HepG2 (cell line): ENCODE measurements around the gene LYRM7. TPM values are rescaled to one million over a fixed set of nuclear protein-coding genes. Genes with fewer than 3 reads are reported as not detected.

Experiments used
- CEBPG ChIP-seq: IDR thresholded peaks from 2 replicates; pipeline ENCODE4 v1.6.1; 2016
- ELF4 ChIP-seq: sonication (generic); formaldehyde crosslinking; IDR thresholded peaks from 2 replicates; pipeline ENCODE4 v1.5.0; 2020; ENCODE audit warnings: missing genetic modification reagents, mild to moderate bottlenecking, moderate library complexity, borderline replicate concordance
- FOXP1 ChIP-seq, 2 experiments: fragments of 450-650 bp in 1 of 2; IDR thresholded peaks; 2 replicates each; pipeline ENCODE4 v1.6.1; 2017 to 2018; ENCODE audit warnings: antibody characterized with exemption in 1 of 2
- HIVEP1 ChIP-seq: sonication (generic); formaldehyde crosslinking; IDR thresholded peaks from 2 replicates; pipeline ENCODE4 v1.4.0; 2020; ENCODE audit warnings: mild to moderate bottlenecking, missing genetic modification reagents
- KDM5B ChIP-seq: sonication (generic); formaldehyde crosslinking; IDR thresholded peaks from 2 replicates; pipeline ENCODE4 v1.4.0; 2020; ENCODE audit warnings: missing genetic modification reagents, mild to moderate bottlenecking, borderline replicate concordance
- KMT2B ChIP-seq: IDR thresholded peaks from 2 replicates; pipeline ENCODE4 v1.6.1; 2016; ENCODE audit warnings: missing genetic modification reagents, missing compliant biosample characterization
- MED13 ChIP-seq: sonication (generic); formaldehyde crosslinking; IDR thresholded peaks from 2 replicates; pipeline ENCODE4 v1.5.0; 2020; ENCODE audit warnings: missing genetic modification reagents
- STAG1 ChIP-seq: sonication (generic); formaldehyde crosslinking; IDR thresholded peaks from 2 replicates; pipeline ENCODE4 v1.4.0; 2020; ENCODE audit warnings: missing genetic modification reagents
- ZNF160 ChIP-seq: sonication (generic); formaldehyde crosslinking; IDR thresholded peaks from 2 replicates; pipeline ENCODE4 v1.8.0; 2022; ENCODE audit warnings: mild to moderate bottlenecking, inconsistent platforms, missing genetic modification reagents
- ZNF17 ChIP-seq: sonication (generic); formaldehyde crosslinking; IDR thresholded peaks from 2 replicates; pipeline ENCODE4 v1.5.0; 2020; ENCODE audit warnings: mild to moderate bottlenecking, missing genetic modification reagents
- ZNF331 ChIP-seq: sonication (generic); formaldehyde crosslinking; IDR thresholded peaks from 2 replicates; pipeline ENCODE4 v1.4.0; 2020; ENCODE audit warnings: missing genetic modification reagents
- ZNF432 ChIP-seq: sonication (generic); formaldehyde crosslinking; IDR thresholded peaks from 2 replicates; pipeline ENCODE4 v1.5.0; 2020; ENCODE audit warnings: missing genetic modification reagents, mild to moderate bottlenecking, borderline replicate concordance
- ZNF496 ChIP-seq: sonication (generic); formaldehyde crosslinking; IDR thresholded peaks from 2 replicates; pipeline ENCODE4 v1.8.1; 2023; ENCODE audit warnings: mild to moderate bottlenecking, moderate library complexity, missing genetic modification reagents; ENCODE audit not compliant: insufficient replicate concordance
- ZNF569 ChIP-seq: sonication (generic); formaldehyde crosslinking; IDR thresholded peaks from 2 replicates; pipeline ENCODE4 v1.5.0; 2020; ENCODE audit warnings: mild to moderate bottlenecking, missing genetic modification reagents, moderate library complexity, borderline replicate concordance
- ZNF660 ChIP-seq: sonication (generic); formaldehyde crosslinking; IDR thresholded peaks from 2 replicates; pipeline ENCODE4 v1.5.1; 2020; ENCODE audit warnings: mild to moderate bottlenecking, low read depth, missing genetic modification reagents, borderline replicate concordance
- ZSCAN21 ChIP-seq: sonication (generic); formaldehyde crosslinking; IDR thresholded peaks from 2 replicates; pipeline ENCODE4 v1.8.0; 2022; ENCODE audit warnings: mild to moderate bottlenecking, missing genetic modification reagents, moderate library complexity, borderline replicate concordance
- ZSCAN30 ChIP-seq: sonication (generic); formaldehyde crosslinking; IDR thresholded peaks from 2 replicates; pipeline ENCODE4 v1.5.0; 2020; ENCODE audit warnings: mild to moderate bottlenecking, missing genetic modification reagents
- polyA plus RNA-seq, 8 experiments: library from polyadenylated mRNA; depleted of rRNA in 3 of 8; stranded (reverse) in 7 of 8; unstranded in 1 of 8; fragments of >200 nt; fragmentation: Illumina TruSeq in 4 of 8; extraction: Trizol in 4 of 8; gene quantifications; 2 replicates each; pipeline versions ENCODE4 v1.2.1 to v1.2.3, GENCODE V29; 2011 to 2016; ENCODE audit warnings: low read depth in 4 of 8, missing spikeins in 1 of 8, mixed read lengths in 1 of 8; ENCODE audit not compliant: insufficient read depth in 1 of 8
- total RNA-seq, 5 experiments: library from RNA; depleted of rRNA; stranded (reverse); fragments of >200 nt; fragmentation: Illumina TruSeq; extraction: Trizol; gene quantifications; 2 replicates each; pipeline ENCODE4 v1.2.3, GENCODE V29; 2016; ENCODE audit warnings: low read depth in 1 of 5
- TF ChIP-seq, protein P1 (sequence below): sonication (generic); formaldehyde crosslinking; conservative IDR thresholded peaks from 2 replicates; pipeline ENCODE4 v1.4.0; 2020; ENCODE audit warnings: missing genetic modification reagents
- TF ChIP-seq, protein P2 (sequence below): sonication (generic); formaldehyde crosslinking; IDR thresholded peaks from 2 replicates; pipeline ENCODE4 v1.4.0; 2020; ENCODE audit warnings: missing genetic modification reagents; ENCODE audit errors: not compliant biosample characterization
- TF ChIP-seq, protein P3 (sequence below): IDR thresholded peaks from 2 replicates; pipeline ENCODE4 v1.6.1; 2016; ENCODE audit warnings: mild to moderate bottlenecking, missing biosample characterization, missing genetic modification reagents
- TF ChIP-seq, protein P4 (sequence below): sonication (generic); formaldehyde crosslinking; IDR thresholded peaks from 2 replicates; pipeline ENCODE4 v1.4.0; 2020; ENCODE audit warnings: missing genetic modification reagents, borderline replicate concordance

LYRM7 gene
- total and polyA plus RNA-seq, 2 of the 13 experiments (the other 11 are each of a cell fraction or from before 2014, with no cell fraction given): 3.0 to 5.5 TPM

DNA sequence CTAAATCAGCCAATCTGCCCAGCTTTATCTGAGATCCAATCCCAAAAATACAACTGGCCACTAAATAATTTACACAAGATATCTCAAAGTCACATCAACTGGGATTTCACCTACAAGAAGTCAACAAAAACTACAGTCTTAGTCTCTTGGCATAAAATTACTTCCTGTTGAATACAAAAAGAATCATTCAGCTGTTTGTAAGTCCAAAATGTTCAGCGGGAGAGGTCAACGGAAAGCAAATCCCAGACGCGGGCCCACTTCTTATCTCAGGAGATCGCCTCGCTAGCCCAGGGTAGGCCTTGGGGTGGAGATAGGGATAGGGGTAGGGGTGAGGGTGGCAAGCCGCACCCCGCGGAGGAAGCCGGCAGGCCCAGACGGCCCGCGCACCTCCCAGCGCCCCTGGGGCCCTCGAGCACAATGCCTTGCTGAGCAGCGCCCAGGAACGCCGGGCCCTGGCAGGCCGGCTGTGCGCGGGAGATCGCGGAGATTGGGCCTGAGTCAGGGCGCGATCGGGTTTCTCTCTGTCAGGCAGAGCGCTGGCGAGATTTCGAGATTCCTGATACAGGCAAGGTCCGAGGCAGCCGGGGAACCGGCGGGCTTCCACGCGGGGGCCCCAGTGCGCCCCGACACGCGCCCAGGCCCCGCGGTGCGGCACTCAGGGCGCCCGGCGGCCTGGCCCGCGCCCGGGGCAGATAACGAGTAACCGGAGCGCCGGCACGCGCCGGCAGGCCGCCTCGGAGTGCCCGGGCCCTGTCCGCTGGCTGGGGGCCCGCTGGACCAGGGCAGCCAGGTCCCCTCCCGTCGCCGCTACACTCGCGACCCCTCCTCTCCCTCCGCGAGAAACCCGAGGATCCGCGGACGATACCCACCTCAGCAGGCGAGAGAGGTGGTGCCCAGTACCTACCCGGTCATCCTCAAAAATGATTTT, 6.3 kb upstream of the LYRM7 start (continued):
- TF ChIP-seq, protein P1, sequence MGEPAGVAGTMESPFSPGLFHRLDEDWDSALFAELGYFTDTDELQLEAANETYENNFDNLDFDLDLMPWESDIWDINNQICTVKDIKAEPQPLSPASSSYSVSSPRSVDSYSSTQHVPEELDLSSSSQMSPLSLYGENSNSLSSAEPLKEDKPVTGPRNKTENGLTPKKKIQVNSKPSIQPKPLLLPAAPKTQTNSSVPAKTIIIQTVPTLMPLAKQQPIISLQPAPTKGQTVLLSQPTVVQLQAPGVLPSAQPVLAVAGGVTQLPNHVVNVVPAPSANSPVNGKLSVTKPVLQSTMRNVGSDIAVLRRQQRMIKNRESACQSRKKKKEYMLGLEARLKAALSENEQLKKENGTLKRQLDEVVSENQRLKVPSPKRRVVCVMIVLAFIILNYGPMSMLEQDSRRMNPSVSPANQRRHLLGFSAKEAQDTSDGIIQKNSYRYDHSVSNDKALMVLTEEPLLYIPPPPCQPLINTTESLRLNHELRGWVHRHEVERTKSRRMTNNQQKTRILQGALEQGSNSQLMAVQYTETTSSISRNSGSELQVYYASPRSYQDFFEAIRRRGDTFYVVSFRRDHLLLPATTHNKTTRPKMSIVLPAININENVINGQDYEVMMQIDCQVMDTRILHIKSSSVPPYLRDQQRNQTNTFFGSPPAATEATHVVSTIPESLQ (CRISPR knock-in tag): 0 out of 2 replicates have a peak, but pooled peaks have one; percentile 25
- peak; percentile 16; the same call in 1 of the 2 replicates for TF ChIP-seq ZNF160 (CRISPR knock-in tag)
- TF ChIP-seq, protein P2, sequence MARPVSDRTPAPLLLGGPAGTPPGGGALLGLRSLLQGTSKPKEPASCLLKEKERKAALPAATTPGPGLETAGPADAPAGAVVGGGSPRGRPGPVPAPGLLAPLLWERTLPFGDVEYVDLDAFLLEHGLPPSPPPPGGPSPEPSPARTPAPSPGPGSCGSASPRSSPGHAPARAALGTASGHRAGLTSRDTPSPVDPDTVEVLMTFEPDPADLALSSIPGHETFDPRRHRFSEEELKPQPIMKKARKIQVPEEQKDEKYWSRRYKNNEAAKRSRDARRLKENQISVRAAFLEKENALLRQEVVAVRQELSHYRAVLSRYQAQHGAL (CRISPR knock-in tag): peak; percentile 74
- TF ChIP-seq ZNF496: no peak
- no peak for TF ChIP-seq ZNF331 (CRISPR knock-in tag)
- TF ChIP-seq, protein P3, sequence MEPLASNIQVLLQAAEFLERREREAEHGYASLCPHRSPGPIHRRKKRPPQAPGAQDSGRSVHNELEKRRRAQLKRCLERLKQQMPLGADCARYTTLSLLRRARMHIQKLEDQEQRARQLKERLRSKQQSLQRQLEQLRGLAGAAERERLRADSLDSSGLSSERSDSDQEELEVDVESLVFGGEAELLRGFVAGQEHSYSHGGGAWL (CRISPR knock-in tag): no peak
- TF ChIP-seq, protein P4, sequence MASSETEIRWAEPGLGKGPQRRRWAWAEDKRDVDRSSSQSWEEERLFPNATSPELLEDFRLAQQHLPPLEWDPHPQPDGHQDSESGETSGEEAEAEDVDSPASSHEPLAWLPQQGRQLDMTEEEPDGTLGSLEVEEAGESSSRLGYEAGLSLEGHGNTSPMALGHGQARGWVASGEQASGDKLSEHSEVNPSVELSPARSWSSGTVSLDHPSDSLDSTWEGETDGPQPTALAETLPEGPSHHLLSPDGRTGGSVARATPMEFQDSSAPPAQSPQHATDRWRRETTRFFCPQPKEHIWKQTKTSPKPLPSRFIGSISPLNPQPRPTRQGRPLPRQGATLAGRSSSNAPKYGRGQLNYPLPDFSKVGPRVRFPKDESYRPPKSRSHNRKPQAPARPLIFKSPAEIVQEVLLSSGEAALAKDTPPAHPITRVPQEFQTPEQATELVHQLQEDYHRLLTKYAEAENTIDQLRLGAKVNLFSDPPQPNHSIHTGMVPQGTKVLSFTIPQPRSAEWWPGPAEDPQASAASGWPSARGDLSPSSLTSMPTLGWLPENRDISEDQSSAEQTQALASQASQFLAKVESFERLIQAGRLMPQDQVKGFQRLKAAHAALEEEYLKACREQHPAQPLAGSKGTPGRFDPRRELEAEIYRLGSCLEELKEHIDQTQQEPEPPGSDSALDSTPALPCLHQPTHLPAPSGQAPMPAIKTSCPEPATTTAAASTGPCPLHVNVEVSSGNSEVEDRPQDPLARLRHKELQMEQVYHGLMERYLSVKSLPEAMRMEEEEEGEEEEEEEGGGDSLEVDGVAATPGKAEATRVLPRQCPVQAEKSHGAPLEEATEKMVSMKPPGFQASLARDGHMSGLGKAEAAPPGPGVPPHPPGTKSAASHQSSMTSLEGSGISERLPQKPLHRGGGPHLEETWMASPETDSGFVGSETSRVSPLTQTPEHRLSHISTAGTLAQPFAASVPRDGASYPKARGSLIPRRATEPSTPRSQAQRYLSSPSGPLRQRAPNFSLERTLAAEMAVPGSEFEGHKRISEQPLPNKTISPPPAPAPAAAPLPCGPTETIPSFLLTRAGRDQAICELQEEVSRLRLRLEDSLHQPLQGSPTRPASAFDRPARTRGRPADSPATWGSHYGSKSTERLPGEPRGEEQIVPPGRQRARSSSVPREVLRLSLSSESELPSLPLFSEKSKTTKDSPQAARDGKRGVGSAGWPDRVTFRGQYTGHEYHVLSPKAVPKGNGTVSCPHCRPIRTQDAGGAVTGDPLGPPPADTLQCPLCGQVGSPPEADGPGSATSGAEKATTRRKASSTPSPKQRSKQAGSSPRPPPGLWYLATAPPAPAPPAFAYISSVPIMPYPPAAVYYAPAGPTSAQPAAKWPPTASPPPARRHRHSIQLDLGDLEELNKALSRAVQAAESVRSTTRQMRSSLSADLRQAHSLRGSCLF (CRISPR knock-in tag): 0 out of 2 replicates have a peak, but pooled peaks have one; percentile 31
- TF ChIP-seq ELF4 (CRISPR knock-in tag): no peak
- no peak for TF ChIP-seq FOXP1 (IDR thresholded peaks at IDR 0.05)
- no peak for TF ChIP-seq FOXP1 (CRISPR knock-in tag; IDR thresholded peaks at IDR 0.05)
- no peak for TF ChIP-seq ZNF569 (CRISPR knock-in tag)
- no peak for TF ChIP-seq HIVEP1 (CRISPR knock-in tag)
- TF ChIP-seq STAG1 (CRISPR knock-in tag): peak; percentile 8; the same call in 1 of the 2 replicates
- no peak for TF ChIP-seq MED13
- TF ChIP-seq ZSCAN21 (CRISPR knock-in tag): peak; percentile 66; the same call in 1 of the 2 replicates
- no peak for TF ChIP-seq CEBPG (CRISPR knock-in tag)
- TF ChIP-seq KMT2B: no peak
- no peak for TF ChIP-seq ZNF432 (CRISPR knock-in tag)
- peak; percentile 47; the same call in 1 of the 2 replicates for TF ChIP-seq KDM5B
- TF ChIP-seq ZNF17 (CRISPR knock-in tag): no peak
- no peak; the same call in 1 of the 2 replicates for TF ChIP-seq ZSCAN30 (CRISPR knock-in tag)
- no peak for TF ChIP-seq ZNF660
